Cardiac muscle cell (in vitro differentiated cells and primary cell): ENCODE data around the gene CNTFR. TPM values are rescaled to one million over a fixed set of nuclear protein-coding genes. Genes with fewer than 3 reads are reported as not detected.
A peak's percentile ranks its signal among the peaks of the same experiment; 100 is the strongest.

Source experiments
- DNase-seq, 2 donors: peaks; one replicate each; pipeline versions ENCODE4 v3.0.0 to v3.0.0-alpha.2; 2010 to 2017; ENCODE audit warnings: low read depth in 1 of 2, low spot score in 1 of 2
- H3K27ac ChIP-seq: fragments of 200-600 bp; sonication (generic); 2 replicates; pipeline ENCODE4 v1.5.1; 2016
- H3K27me3 ChIP-seq: fragments of 200-600 bp; sonication (generic); 2 replicates; pipeline ENCODE4 v1.6.0; 2016; ENCODE audit warnings: control low read depth
- H3K36me3 ChIP-seq: fragments of 200-600 bp; sonication (generic); 2 replicates; pipeline ENCODE4 v1.5.1; 2016; ENCODE audit warnings: control low read depth
- H3K4me1 ChIP-seq: fragments of 200-600 bp; sonication (generic); 2 replicates; pipeline ENCODE4 v1.8.1; 2017; ENCODE audit warnings: low read depth, mild to moderate bottlenecking, mixed run types
- H3K4me3 ChIP-seq: fragments of 200-600 bp; sonication (generic); 2 replicates; pipeline ENCODE4 v1.5.1; 2016; ENCODE audit warnings: mild to moderate bottlenecking
- H3K9me3 ChIP-seq: fragments of 200-600 bp; sonication (generic); 2 replicates; pipeline ENCODE4 v1.5.1; 2017; ENCODE audit warnings: low read depth, mild to moderate bottlenecking, control low read depth
- polyA plus RNA-seq: library from polyadenylated mRNA; unstranded; fragments of >200 nt; fragmentation: Nextera tagmentation; extraction: Ambion mirVana; gene quantifications from 2 replicates; pipeline ENCODE4 v1.2.1, GENCODE V29; 2016
- total RNA-seq: library from RNA; depleted of rRNA; stranded (reverse); fragments of >200 nt; gene quantifications from 2 replicates; pipeline ENCODE4 v1.2.3, GENCODE V29; 2016
- TF ChIP-seq, protein P1 (sequence below): IDR thresholded peaks from 2 replicates; pipeline ENCODE4 v1.5.1; 2012; ENCODE audit warnings: low read depth, mild to moderate bottlenecking, low read length

The CNTFR gene
- total and polyA plus RNA-seq, 2 experiments from 2014 or later = 15.5 to 29.8 TPM

DNA sequence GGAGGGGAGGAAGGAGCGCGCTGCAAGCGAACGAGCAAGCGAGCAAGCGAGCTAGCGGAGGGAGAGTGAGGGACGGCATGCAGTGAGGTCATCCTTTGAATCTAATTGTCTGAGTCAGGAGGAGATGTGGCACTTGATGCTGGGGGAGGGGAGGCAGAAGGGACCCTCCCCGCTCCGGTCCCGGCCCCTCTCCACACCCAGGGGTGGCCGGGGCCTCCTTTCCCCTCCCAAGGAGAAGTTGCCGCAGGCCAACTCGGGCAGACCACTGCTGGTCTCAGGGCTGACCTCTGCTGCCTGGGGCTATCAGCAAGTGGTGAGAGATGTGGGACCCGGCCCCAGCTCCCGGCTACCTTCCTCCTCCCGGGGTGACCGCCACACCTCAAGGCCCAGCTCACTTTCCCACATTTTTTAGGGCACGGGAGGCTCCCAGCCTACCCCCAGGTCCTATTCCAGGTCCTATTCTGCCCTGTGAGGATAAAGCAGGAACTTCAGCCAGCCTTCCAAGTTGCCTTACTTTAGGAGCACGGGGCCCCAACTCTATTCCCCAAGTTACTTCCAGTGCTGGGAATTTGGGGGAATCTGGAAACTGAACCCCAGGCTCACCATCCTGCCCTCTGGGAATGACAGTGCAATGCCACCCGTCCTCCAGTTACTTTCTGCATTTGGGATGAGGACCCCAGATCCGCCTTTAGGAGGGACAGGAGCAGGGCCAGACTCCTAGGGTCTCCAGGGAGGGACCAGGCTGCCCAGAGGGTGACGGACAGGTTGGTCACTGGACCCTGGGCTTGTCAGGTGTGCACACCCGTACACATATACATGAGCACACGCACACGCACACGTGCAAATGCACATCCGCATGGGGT lies 11.1 kb downstream of the CNTFR start:
- H3K27me3 ChIP-seq = no peaks in the 10 kb centered on the region

GRCh38 chr9:34577400-34578240 lies 11.9 kb downstream of the CNTFR start:
- Histone ChIP-seq H3K27ac (no peak overlapping the region), H3K9me3 (no peaks in the 10 kb centered on the region), H3K4me3 (peak overlapping the region; percentile 14), H3K36me3 (no peaks in the 10 kb centered on the region), H3K27me3 (no peaks in the 10 kb centered on the region), H3K4me1 (peaks cover 34% of the 10 kb centered on the region)
- DNase-seq = no peak
- TF ChIP-seq, protein P1, sequence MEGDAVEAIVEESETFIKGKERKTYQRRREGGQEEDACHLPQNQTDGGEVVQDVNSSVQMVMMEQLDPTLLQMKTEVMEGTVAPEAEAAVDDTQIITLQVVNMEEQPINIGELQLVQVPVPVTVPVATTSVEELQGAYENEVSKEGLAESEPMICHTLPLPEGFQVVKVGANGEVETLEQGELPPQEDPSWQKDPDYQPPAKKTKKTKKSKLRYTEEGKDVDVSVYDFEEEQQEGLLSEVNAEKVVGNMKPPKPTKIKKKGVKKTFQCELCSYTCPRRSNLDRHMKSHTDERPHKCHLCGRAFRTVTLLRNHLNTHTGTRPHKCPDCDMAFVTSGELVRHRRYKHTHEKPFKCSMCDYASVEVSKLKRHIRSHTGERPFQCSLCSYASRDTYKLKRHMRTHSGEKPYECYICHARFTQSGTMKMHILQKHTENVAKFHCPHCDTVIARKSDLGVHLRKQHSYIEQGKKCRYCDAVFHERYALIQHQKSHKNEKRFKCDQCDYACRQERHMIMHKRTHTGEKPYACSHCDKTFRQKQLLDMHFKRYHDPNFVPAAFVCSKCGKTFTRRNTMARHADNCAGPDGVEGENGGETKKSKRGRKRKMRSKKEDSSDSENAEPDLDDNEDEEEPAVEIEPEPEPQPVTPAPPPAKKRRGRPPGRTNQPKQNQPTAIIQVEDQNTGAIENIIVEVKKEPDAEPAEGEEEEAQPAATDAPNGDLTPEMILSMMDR = no peak

More for the DNA sequence above, 11.1 kb downstream of the CNTFR start:
- Histone ChIP-seq H3K27ac (no peak overlapping the region), H3K4me3 (peak overlapping the region; percentile 14), H3K36me3 (no peaks in the 10 kb centered on the region), H3K4me1 (peaks cover 34% of the 10 kb centered on the region), H3K9me3 (no peaks in the 10 kb centered on the region)
- peak; percentile 60 to 67 for DNase-seq
- TF ChIP-seq, protein P1 = no peak

DNA sequence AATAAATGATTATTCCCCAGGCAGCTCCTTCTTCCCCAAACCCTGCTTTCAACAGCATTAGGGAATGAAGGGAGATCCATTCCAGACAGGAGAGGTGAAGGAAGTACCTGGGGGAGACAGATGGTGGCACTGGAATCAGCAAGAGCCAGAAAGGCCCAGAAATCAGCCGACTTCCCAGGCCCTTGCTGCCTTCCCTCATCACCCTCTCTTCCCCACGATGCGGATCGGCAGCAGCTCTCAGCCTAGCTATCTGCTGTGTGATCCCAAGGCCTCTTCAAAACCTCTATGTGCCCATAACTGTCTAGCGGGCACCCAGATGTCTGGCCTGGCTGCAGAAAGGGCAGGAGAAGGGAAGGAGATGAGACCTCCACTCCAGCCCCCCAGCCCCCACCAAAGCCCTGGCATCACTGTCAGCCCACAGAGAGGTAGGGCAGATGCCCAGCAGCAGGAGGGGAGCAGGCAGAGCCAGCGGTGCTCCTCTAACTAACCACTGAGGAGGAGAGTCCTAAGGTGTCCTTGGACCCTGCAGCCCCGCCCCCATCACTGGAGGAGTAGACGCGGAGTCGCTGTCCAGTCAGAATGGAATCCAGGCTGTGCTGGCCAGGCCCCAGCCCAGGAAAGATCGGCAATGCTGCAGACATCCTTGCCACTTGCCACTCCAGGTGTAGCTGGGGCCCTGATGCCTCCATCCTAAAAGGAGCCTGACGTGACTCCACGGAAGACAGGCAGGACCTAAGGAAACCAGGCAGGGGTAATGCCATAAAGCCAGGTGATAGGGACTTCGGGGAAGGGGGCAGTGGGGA lies 12.7 kb downstream of the CNTFR start:
- Histone ChIP-seq H3K36me3 (no peaks in the 10 kb centered on the region), H3K27me3 (no peaks in the 10 kb centered on the region), H3K4me3 (no peak overlapping the region), H3K9me3 (no peaks in the 10 kb centered on the region), H3K4me1 (peaks cover 34% of the 10 kb centered on the region), H3K27ac (peak overlapping the region; percentile 19)
- TF ChIP-seq, protein P1 = no peak
- DNase-seq = peak; percentile 25 to 92

- H3K27ac ChIP-seq = no peak overlapping the region
- TF ChIP-seq, protein P1 = no peak
- no peaks in the 10 kb centered on the region for H3K36me3 ChIP-seq
- H3K27me3 ChIP-seq = no peaks in the 10 kb centered on the region
- peaks cover 34% of the 10 kb centered on the region for H3K4me1 ChIP-seq
- no peak for DNase-seq
- H3K9me3 ChIP-seq = no peaks in the 10 kb centered on the region
- no peak overlapping the region for H3K4me3 ChIP-seq
Observed at GRCh38 chr9:34575862-34576596, 13.5 kb downstream of the CNTFR start.
